MM.1S (cell line): ENCODE results near the gene HGD.

Source experiments
- DNase-seq: peaks from one replicate; pipeline ENCODE4 v3.0.0-alpha.2; 2015
- H2AFZ ChIP-seq: fragments of 300-600 bp; sonication (generic); 2 replicates; pipeline ENCODE4 v1.6.0; 2016; ENCODE audit warnings: antibody characterized with exemption, low read length
- H3F3A ChIP-seq: fragments of 300-600 bp; sonication (generic); 2 replicates; pipeline ENCODE4 v1.6.1; 2016; ENCODE audit warnings: mild to moderate bottlenecking, antibody characterized with exemption, low read length, moderate library complexity, mixed read lengths; ENCODE audit not compliant: insufficient read depth
- H3K27ac ChIP-seq: fragments of 300-600 bp; sonication (generic); 2 replicates; pipeline ENCODE4 v1.5.1; 2016; ENCODE audit warnings: mild to moderate bottlenecking, low read length
- H3K27me3 ChIP-seq: fragments of 300-600 bp; sonication (generic); replicated peaks from 2 replicates; pipeline ENCODE4 v1.6.0; 2016; ENCODE audit warnings: low read length; ENCODE audit not compliant: insufficient read depth
- H3K36me3 ChIP-seq: fragments of 300-600 bp; sonication (generic); replicated peaks from 2 replicates; pipeline ENCODE4 v1.6.1; 2016; ENCODE audit warnings: mild to moderate bottlenecking, low read length, mixed read lengths; ENCODE audit not compliant: insufficient read depth
- H3K4me1 ChIP-seq: fragments of 300-600 bp; sonication (generic); 2 replicates; pipeline ENCODE4 v1.6.1; 2016; ENCODE audit warnings: low read length, mixed read lengths
- H3K4me2 ChIP-seq: fragments of 300-600 bp; sonication (generic); 2 replicates; pipeline ENCODE4 v1.6.0; 2016; ENCODE audit warnings: low read depth, low read length
- H3K4me3 ChIP-seq: fragments of 300-600 bp; sonication (generic); 2 replicates; pipeline ENCODE4 v1.5.1; 2016; ENCODE audit warnings: low read length, mixed read lengths
- H3K79me2 ChIP-seq: fragments of 300-600 bp; sonication (generic); 2 replicates; pipeline ENCODE4 v1.6.1; 2016; ENCODE audit warnings: mixed run types, low read length, mixed read lengths
- H3K9ac ChIP-seq: fragments of 300-600 bp; sonication (generic); 2 replicates; pipeline ENCODE4 v1.6.1; 2016; ENCODE audit warnings: low read length, mixed read lengths
- H3K9me2 ChIP-seq: fragments of 300-600 bp; sonication (generic); replicated peaks from 2 replicates; pipeline ENCODE4 v1.6.1; 2016; ENCODE audit warnings: mild to moderate bottlenecking, low read length, mixed read lengths; ENCODE audit not compliant: insufficient read depth
- H3K9me3 ChIP-seq: fragments of 300-600 bp; sonication (generic); replicated peaks from 2 replicates; pipeline ENCODE4 v1.6.1; 2016; ENCODE audit warnings: mild to moderate bottlenecking, low read length, mixed read lengths; ENCODE audit not compliant: insufficient read depth
- H4K20me1 ChIP-seq: fragments of 300-600 bp; sonication (generic); 2 replicates; pipeline ENCODE4 v1.6.1; 2016; ENCODE audit warnings: mild to moderate bottlenecking, low read length, moderate library complexity, mixed read lengths; ENCODE audit not compliant: insufficient read depth
- EZH2 ChIP-seq: fragments of 300-600 bp; sonication (generic); optimal IDR thresholded peaks from 2 replicates; pipeline ENCODE3; 2017; ENCODE audit warnings: low read depth, mild to moderate bottlenecking, antibody characterized with exemption, low read length, mixed read lengths
- EZH2phosphoT487 ChIP-seq: fragments of 300-600 bp; sonication (generic); IDR thresholded peaks from 2 replicates; pipeline ENCODE4 v1.6.1; 2018; ENCODE audit warnings: antibody characterized with exemption, low read length
- TF ChIP-seq, protein P1 (sequence below): fragments of 300-600 bp; sonication (generic); IDR thresholded peaks from 2 replicates; pipeline ENCODE4 v1.5.1; 2016; ENCODE audit warnings: antibody characterized with exemption, low read length, mixed read lengths

Gene HGD

DNA sequence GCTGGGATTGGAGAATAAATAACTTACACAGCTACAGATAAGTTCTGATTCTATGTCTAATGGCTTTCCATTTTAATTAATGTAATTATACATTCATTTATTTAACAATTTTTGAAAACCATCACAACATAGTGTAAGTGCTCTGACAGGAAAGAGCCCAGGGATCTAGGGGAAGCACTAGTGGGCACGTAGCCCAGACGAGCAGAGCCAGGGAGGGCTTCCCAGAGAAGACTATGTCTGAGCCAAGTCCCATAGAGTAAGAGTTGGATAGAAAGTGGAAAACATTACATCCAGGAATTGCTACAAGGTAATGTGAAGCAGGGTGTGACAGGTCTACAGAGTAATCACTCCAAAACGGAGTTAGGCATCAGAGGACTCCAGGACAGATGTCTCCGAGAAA lies 2.9 kb upstream of the HGD start:
- DNase-seq: no peak
- no peaks in the 10 kb centered on the region for H3K9me3 ChIP-seq
- no peak overlapping the region for H3K27ac ChIP-seq
- H3K9ac ChIP-seq: no peak overlapping the region
- no peaks in the 10 kb centered on the region for H3K9me2 ChIP-seq
- H3K4me2 ChIP-seq: no peak overlapping the region
- no peak for TF ChIP-seq EZH2phosphoT487
- TF ChIP-seq, protein P1, sequence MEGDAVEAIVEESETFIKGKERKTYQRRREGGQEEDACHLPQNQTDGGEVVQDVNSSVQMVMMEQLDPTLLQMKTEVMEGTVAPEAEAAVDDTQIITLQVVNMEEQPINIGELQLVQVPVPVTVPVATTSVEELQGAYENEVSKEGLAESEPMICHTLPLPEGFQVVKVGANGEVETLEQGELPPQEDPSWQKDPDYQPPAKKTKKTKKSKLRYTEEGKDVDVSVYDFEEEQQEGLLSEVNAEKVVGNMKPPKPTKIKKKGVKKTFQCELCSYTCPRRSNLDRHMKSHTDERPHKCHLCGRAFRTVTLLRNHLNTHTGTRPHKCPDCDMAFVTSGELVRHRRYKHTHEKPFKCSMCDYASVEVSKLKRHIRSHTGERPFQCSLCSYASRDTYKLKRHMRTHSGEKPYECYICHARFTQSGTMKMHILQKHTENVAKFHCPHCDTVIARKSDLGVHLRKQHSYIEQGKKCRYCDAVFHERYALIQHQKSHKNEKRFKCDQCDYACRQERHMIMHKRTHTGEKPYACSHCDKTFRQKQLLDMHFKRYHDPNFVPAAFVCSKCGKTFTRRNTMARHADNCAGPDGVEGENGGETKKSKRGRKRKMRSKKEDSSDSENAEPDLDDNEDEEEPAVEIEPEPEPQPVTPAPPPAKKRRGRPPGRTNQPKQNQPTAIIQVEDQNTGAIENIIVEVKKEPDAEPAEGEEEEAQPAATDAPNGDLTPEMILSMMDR: no peak
- TF ChIP-seq EZH2: no peak
- no peaks in the 10 kb centered on the region for H3K79me2 ChIP-seq
- H3K4me1 ChIP-seq: no peaks in the 10 kb centered on the region
- H3K36me3 ChIP-seq: no peaks in the 10 kb centered on the region
- no peak overlapping the region for H2AFZ ChIP-seq
- no peaks in the 10 kb centered on the region for H4K20me1 ChIP-seq
- no peaks in the 10 kb centered on the region for H3K27me3 ChIP-seq
- no peaks in the 10 kb centered on the region for H3F3A ChIP-seq
- H3K4me3 ChIP-seq: no peak overlapping the region

DNA sequence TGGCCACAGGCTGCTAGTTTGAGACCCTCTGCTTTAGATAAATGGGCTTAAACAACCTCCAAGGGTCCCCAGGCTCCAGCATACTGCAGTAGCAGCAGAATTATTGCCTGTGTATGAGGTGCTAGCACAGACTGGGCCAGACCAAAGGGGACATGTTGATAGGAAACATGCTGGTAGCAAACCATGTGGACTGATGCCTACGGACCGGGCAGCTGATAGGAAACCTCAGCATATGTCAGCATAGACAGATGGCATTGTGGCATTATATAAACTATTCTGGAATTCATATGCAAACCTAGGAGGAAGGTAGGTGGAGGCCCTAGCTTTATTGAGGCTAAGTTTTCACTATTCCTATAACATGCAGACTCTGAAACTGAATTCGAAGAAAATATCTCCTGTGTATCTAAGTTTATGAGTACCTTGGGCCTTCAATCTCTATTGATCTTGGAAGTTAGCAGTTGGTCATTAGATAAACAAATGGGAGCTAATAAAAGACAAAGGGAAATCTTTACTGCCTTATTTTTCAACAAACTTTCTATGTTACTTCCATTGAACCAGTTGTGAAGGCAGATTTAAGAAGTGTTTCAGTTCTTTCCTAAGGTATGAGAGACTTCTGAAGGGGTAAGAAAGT lies 1.7 kb upstream of the HGD start:
- Histone ChIP-seq H2AFZ (no peak overlapping the region), H3K27ac (no peak overlapping the region), H3K79me2 (no peaks in the 10 kb centered on the region), H4K20me1 (no peaks in the 10 kb centered on the region), H3K36me3 (no peaks in the 10 kb centered on the region), H3F3A (no peaks in the 10 kb centered on the region), H3K9ac (no peak overlapping the region), H3K9me2 (no peaks in the 10 kb centered on the region), H3K27me3 (no peaks in the 10 kb centered on the region), H3K9me3 (no peaks in the 10 kb centered on the region), H3K4me1 (no peaks in the 10 kb centered on the region; the same call in 1 of the 2 replicates), H3K4me2 (no peak overlapping the region), H3K4me3 (no peak overlapping the region)
- TF ChIP-seq EZH2phosphoT487 (no peak), EZH2 (no peak)
- TF ChIP-seq, protein P1: no peak
- no peak for DNase-seq

DNA sequence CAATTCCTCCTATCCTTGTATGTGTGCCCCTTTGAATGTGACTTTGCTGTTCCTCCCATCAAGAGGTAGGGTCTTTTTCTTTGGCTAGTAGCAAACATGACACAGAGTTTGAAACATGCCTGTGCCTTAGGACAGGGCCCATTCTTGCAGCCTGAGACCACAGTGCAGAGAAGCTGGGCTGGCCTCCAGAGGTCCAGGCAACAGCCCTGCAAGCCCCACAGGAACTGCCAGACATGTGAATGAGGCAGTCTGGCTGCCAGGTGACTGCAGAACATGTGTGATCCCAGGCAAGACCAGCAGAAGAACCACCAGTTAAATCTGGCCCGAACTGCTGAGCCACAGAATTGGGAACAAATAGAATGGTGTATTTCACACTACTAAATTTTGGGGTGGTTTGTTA lies 1.2 kb upstream of the HGD start:
- Histone ChIP-seq H3K9me3 (no peaks in the 10 kb centered on the region), H3K4me1 (peaks cover 6% of the 10 kb centered on the region; the same call in 1 of the 2 replicates), H3K4me2 (no peak overlapping the region), H4K20me1 (no peaks in the 10 kb centered on the region), H3K27me3 (no peaks in the 10 kb centered on the region), H3K9me2 (no peaks in the 10 kb centered on the region), H3K4me3 (no peak overlapping the region), H3K27ac (no peak overlapping the region), H3K79me2 (no peaks in the 10 kb centered on the region), H3K36me3 (no peaks in the 10 kb centered on the region), H3K9ac (no peak overlapping the region), H3F3A (no peaks in the 10 kb centered on the region), H2AFZ (no peak overlapping the region)
- TF ChIP-seq, protein P1: no peak
- TF ChIP-seq EZH2phosphoT487 (no peak), EZH2 (no peak)
- DNase-seq: no peak
